Measurements from ENCODE around the gene MAPKAP1.

The MAPKAP1 gene

GRCh38 chr9:125691869-125692268 lies 15.1 kb downstream of the MAPKAP1 start:
- TF ChIP-seq, protein P1, sequence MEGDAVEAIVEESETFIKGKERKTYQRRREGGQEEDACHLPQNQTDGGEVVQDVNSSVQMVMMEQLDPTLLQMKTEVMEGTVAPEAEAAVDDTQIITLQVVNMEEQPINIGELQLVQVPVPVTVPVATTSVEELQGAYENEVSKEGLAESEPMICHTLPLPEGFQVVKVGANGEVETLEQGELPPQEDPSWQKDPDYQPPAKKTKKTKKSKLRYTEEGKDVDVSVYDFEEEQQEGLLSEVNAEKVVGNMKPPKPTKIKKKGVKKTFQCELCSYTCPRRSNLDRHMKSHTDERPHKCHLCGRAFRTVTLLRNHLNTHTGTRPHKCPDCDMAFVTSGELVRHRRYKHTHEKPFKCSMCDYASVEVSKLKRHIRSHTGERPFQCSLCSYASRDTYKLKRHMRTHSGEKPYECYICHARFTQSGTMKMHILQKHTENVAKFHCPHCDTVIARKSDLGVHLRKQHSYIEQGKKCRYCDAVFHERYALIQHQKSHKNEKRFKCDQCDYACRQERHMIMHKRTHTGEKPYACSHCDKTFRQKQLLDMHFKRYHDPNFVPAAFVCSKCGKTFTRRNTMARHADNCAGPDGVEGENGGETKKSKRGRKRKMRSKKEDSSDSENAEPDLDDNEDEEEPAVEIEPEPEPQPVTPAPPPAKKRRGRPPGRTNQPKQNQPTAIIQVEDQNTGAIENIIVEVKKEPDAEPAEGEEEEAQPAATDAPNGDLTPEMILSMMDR (IDR thresholded peaks at IDR 0.05), result no peak
- Histone ChIP-seq H3K4me1 (ENCODE audit: control insufficient read depth in 1 of 2, insufficient read depth in 1 of 2, low read depth in 1 of 2, low read length in 1 of 2) (peaks cover 18 to 20% of the 10 kb centered on the region in 2 experiments), H3K27ac (no peak overlapping the region), H3K4me3 (ENCODE audit: low read depth in 1 of 2, low read length in 1 of 2) (no peak overlapping the region), H3K27me3 (no peaks in the 10 kb centered on the region), H3K9me3 (no peaks in the 10 kb centered on the region), H3K36me3 (no peaks in the 10 kb centered on the region)

DNA sequence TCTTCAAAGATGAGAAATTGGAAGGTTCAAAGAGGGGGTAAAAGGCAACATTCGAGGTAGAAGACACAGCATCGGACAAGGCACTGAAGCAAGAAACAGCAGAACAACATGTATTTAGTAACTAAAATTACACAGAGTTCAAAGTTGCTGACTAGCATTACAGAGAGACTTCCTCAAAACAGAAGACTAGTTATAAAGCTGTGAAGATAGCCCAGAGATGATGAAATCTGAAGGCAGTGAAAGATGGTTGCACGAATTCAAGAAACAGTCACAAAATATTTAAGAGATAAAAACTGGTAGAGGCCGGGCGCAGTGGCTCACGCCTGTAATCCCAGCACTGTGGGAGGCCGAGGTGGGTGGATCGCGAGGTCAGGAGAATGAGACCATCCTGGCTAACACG lies 16.3 kb downstream of the MAPKAP1 start:
- Histone ChIP-seq H3K27me3 (no peaks in the 10 kb centered on the region), H3K4me3 (ENCODE audit: low read depth in 1 of 2, low read length in 1 of 2) (no peak overlapping the region), H3K4me1 (ENCODE audit: control insufficient read depth in 1 of 2, insufficient read depth in 1 of 2, low read depth in 1 of 2, low read length in 1 of 2) (peaks cover 16 to 18% of the 10 kb centered on the region in 2 experiments)

DNA sequence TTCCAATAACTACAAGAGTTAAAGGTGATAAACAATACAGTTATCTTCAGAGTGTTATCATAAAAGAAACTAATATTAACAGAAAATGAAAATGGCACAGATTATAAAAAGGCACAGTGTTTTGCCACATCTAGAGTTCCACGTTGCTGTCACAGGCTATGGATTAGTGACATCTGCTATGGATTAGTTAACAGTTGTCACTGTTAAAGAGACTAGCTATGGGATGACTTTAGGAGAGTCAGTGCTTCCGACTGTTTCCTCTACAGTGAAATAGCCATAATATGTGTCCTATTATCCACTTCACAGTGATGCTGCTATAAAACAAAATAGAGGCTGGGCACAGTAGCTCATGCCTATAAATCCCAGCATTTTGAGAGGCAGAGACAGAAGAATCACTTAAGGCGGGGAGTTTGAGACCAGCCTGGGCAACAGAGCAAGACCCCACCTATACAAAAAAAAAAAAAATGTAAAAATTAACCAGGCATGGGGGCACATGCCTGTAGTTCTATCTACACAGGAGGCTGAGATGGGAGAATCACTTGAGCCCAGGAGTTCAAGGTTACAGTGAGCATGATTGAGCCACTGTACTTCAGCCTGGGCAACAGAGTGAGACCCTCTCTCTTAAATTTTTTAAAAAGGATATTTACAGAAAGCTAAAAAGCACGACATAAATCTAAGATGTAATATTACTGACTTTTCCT lies 19.7 kb downstream of the MAPKAP1 start:
- Histone ChIP-seq H3K4me1 (ENCODE audit: control insufficient read depth in 1 of 2, insufficient read depth in 1 of 2, low read depth in 1 of 2, low read length in 1 of 2) (peaks cover 14 to 18% of the 10 kb centered on the region in 2 experiments), H3K27me3 (no peaks in the 10 kb centered on the region), H3K4me3 (ENCODE audit: low read depth in 1 of 2, low read length in 1 of 2) (no peak overlapping the region), H3K9me3 (no peaks in the 10 kb centered on the region), H3K36me3 (peaks cover 15% of the 10 kb centered on the region), H3K27ac (no peak overlapping the region)
- TF ChIP-seq, protein P1 (IDR thresholded peaks at IDR 0.05), result no peak

More for the DNA sequence above, 16.3 kb downstream of the MAPKAP1 start:
- TF ChIP-seq, protein P1 (IDR thresholded peaks at IDR 0.05), result no peak
- H3K36me3 ChIP-seq, result peaks cover 2% of the 10 kb centered on the region
- H3K27ac ChIP-seq, result peak overlapping the region; percentile 80
- H3K9me3 ChIP-seq, result no peaks in the 10 kb centered on the region

- no peak overlapping the region for H3K27ac ChIP-seq
- no peak overlapping the region for H3K4me3 ChIP-seq (ENCODE audit: low read depth in 1 of 2, low read length in 1 of 2)
- TF ChIP-seq, protein P1 (IDR thresholded peaks at IDR 0.05), result no peak
Measured at GRCh38 chr9:125685167-125685566, 21.8 kb downstream of the MAPKAP1 start.

GRCh38 chr9:125683486-125683885 lies 23.5 kb downstream of the MAPKAP1 start:
- no peaks in the 10 kb centered on the region for H3K27me3 ChIP-seq
- peaks cover 15% of the 10 kb centered on the region for H3K36me3 ChIP-seq
- no peak overlapping the region for H3K27ac ChIP-seq
- no peaks in the 10 kb centered on the region for H3K4me1 ChIP-seq (ENCODE audit: control insufficient read depth in 1 of 2, insufficient read depth in 1 of 2, low read depth in 1 of 2, low read length in 1 of 2)
- no peak overlapping the region for H3K4me3 ChIP-seq (ENCODE audit: low read depth in 1 of 2, low read length in 1 of 2)
- H3K9me3 ChIP-seq, result no peaks in the 10 kb centered on the region
- TF ChIP-seq, protein P1 (IDR thresholded peaks at IDR 0.05), result no peak

More at GRCh38 chr9:125685167-125685566, 21.8 kb downstream of the MAPKAP1 start:
- Histone ChIP-seq H3K27me3 (no peaks in the 10 kb centered on the region), H3K4me1 (ENCODE audit: control insufficient read depth in 1 of 2, insufficient read depth in 1 of 2, low read depth in 1 of 2, low read length in 1 of 2) (peaks cover 6% of the 10 kb centered on the region in 2 experiments), H3K9me3 (no peaks in the 10 kb centered on the region), H3K36me3 (peaks cover 15% of the 10 kb centered on the region)
